Loucy (cell line): ENCODE measurements around the gene PLPP7.

Experiments
- CTCF ChIP-seq: fragments of 200-600 bp; sonication (generic); conservative IDR thresholded peaks from 2 replicates; pipeline ENCODE4 v1.5.1; 2014; ENCODE audit warnings: mild to moderate bottlenecking, antibody characterized with exemption, low read length
- EZH2phosphoT487 ChIP-seq: fragments of 200-600 bp; IDR thresholded peaks from 2 replicates; pipeline ENCODE4 v1.6.1; 2018; ENCODE audit warnings: antibody characterized with exemption, mild to moderate bottlenecking, moderate library complexity, borderline replicate concordance

GRCh38 chr9:131273146-131273855 lies 16.2 kb upstream of the PLPP7 start:
- no peak for TF ChIP-seq CTCF
- no peak for TF ChIP-seq EZH2phosphoT487
